H9 (cell line): Measurements from ENCODE around the gene FLNA. TPM values are rescaled to one million over a fixed set of nuclear protein-coding genes. Genes with fewer than 3 reads are reported as not detected.

Source experiments
- DNase-seq: peaks from one replicate; pipeline ENCODE4 v3.0.0-alpha.2; 2017
- H2AFZ ChIP-seq: one replicate; pipeline ENCODE4 v1.6.1; 2013; ENCODE audit warnings: mild to moderate bottlenecking, low read length, control low read depth, moderate library complexity
- H2AK5ac ChIP-seq: 2 replicates; pipeline ENCODE4 v1.6.1; 2013; ENCODE audit warnings: low read length, control low read depth, mixed read lengths; ENCODE audit not compliant: insufficient read length
- H2BK120ac ChIP-seq: one replicate; pipeline ENCODE4 v1.6.1; 2013; ENCODE audit warnings: low read depth, mild to moderate bottlenecking, low read length, control low read depth, inconsistent platforms; ENCODE audit not compliant: poor library complexity, severe bottlenecking
- H2BK12ac ChIP-seq: 2 replicates; pipeline ENCODE4 v1.6.1; 2013; ENCODE audit warnings: low read length, control low read depth, mixed read lengths, low read depth; ENCODE audit not compliant: insufficient read length
- H2BK15ac ChIP-seq: 2 replicates; pipeline ENCODE4 v1.6.1; 2013; ENCODE audit warnings: low read depth, low read length, control low read depth
- H2BK20ac ChIP-seq: one replicate; pipeline ENCODE4 v1.6.1; 2013; ENCODE audit warnings: low read depth, mild to moderate bottlenecking, low read length, control low read depth, inconsistent platforms; ENCODE audit not compliant: poor library complexity, severe bottlenecking
- H2BK5ac ChIP-seq: 2 replicates; pipeline ENCODE4 v1.6.1; 2013; ENCODE audit warnings: low read length, control low read depth, mixed read lengths; ENCODE audit not compliant: insufficient read length
- H3K14ac ChIP-seq: 2 replicates; pipeline ENCODE4 v1.6.1; 2013; ENCODE audit warnings: low read length, control low read depth; ENCODE audit not compliant: insufficient read depth
- H3K18ac ChIP-seq: 2 replicates; pipeline ENCODE4 v1.6.1; 2013; ENCODE audit warnings: low read depth, mild to moderate bottlenecking, mixed read lengths, low read length, control low read depth; ENCODE audit not compliant: insufficient read length
- H3K23ac ChIP-seq: 2 replicates; pipeline ENCODE4 v1.6.1; 2013; ENCODE audit warnings: low read length, control low read depth, mixed read lengths, low read depth; ENCODE audit not compliant: insufficient read length
- H3K23me2 ChIP-seq: 2 replicates; pipeline ENCODE4 v1.6.1; 2013; ENCODE audit warnings: low read depth, mild to moderate bottlenecking, mixed read lengths, low read length, control low read depth; ENCODE audit not compliant: insufficient read length, poor library complexity, severe bottlenecking
- H3K27ac ChIP-seq: 2 replicates; pipeline ENCODE4 v1.5.1; 2013; ENCODE audit warnings: low read length, control low read depth, mixed read lengths, low read depth; ENCODE audit not compliant: insufficient read length
- H3K27me3 ChIP-seq: 2 replicates; pipeline ENCODE4 v1.6.1; 2013; ENCODE audit warnings: low read length, control low read depth, inconsistent platforms; ENCODE audit not compliant: insufficient read depth
- H3K4ac ChIP-seq: 2 replicates; pipeline ENCODE4 v1.6.1; 2013; ENCODE audit warnings: low read depth, mild to moderate bottlenecking, control low read depth, inconsistent platforms, low read length, moderate library complexity
- H3K4me1 ChIP-seq: 2 replicates; pipeline ENCODE4 v1.6.1; 2013; ENCODE audit warnings: low read length, control low read depth, inconsistent platforms; ENCODE audit not compliant: insufficient read depth
- H3K4me2 ChIP-seq: 2 replicates; pipeline ENCODE4 v1.6.1; 2013; ENCODE audit warnings: low read length, control low read depth, mixed read lengths; ENCODE audit not compliant: insufficient read length, insufficient read depth
- H3K56ac ChIP-seq: 2 replicates; pipeline ENCODE4 v1.6.1; 2013; ENCODE audit warnings: low read depth, mild to moderate bottlenecking, mixed read lengths, low read length, control low read depth; ENCODE audit not compliant: insufficient read length
- H3K79me1 ChIP-seq: 2 replicates; pipeline ENCODE4 v1.6.1; 2013; ENCODE audit warnings: low read depth, mild to moderate bottlenecking, moderate library complexity, low read length, control low read depth, inconsistent platforms; ENCODE audit not compliant: insufficient read depth, poor library complexity, severe bottlenecking
- H3K79me2 ChIP-seq: 2 replicates; pipeline ENCODE4 v1.6.1; 2013; ENCODE audit warnings: low read length, control low read depth, inconsistent platforms; ENCODE audit not compliant: insufficient read depth
- H3K9ac ChIP-seq: 2 replicates; pipeline ENCODE4 v1.6.1; 2013; ENCODE audit warnings: low read length, control low read depth, mixed read lengths; ENCODE audit not compliant: insufficient read length; ENCODE audit errors: extremely low read depth
- H3K9me3 ChIP-seq: one replicate; pipeline ENCODE4 v1.6.1; 2013; ENCODE audit warnings: low read depth, low read length, inconsistent platforms; ENCODE audit not compliant: control insufficient read depth
- H3T11ph ChIP-seq: one replicate; pipeline ENCODE4 v1.6.1; 2013; ENCODE audit warnings: mild to moderate bottlenecking, low read length, control low read depth, inconsistent platforms
- H4K20me1 ChIP-seq: one replicate; pipeline ENCODE4 v1.6.1; 2013; ENCODE audit not compliant: control insufficient read depth, insufficient read length, insufficient read depth
- H4K5ac ChIP-seq: 2 replicates; pipeline ENCODE4 v1.6.1; 2013; ENCODE audit warnings: low read depth, mild to moderate bottlenecking, mixed read lengths, low read length, control low read depth; ENCODE audit not compliant: insufficient read length
- H4K8ac ChIP-seq: replicated peaks from 2 replicates; pipeline ENCODE4 v1.6.1; 2013; ENCODE audit warnings: low read length, control low read depth, mixed read lengths, low read depth; ENCODE audit not compliant: insufficient read length
- H4K91ac ChIP-seq: 2 replicates; pipeline ENCODE4 v1.6.1; 2013; ENCODE audit warnings: low read depth, mild to moderate bottlenecking, moderate library complexity, mixed read lengths, low read length, control low read depth; ENCODE audit not compliant: insufficient read length
- H3K27ac Mint-ChIP-seq, 3 experiments: 2 replicates in 2 of 3; 3 replicates in 1 of 3; pipeline ENCODE4 v1.8.0; 2020 to 2021; ENCODE audit warnings: mixed read lengths in 3 of 3, mild to moderate bottlenecking in 1 of 3, moderate library complexity in 1 of 3
- H3K27me3 Mint-ChIP-seq: 2 replicates; pipeline ENCODE4 v1.8.0; 2021; ENCODE audit warnings: low read depth, mild to moderate bottlenecking, moderate library complexity, mixed read lengths
- H3K36me3 Mint-ChIP-seq, 3 experiments: 2 replicates in 2 of 3; 3 replicates in 1 of 3; pipeline ENCODE4 v1.8.0; 2020 to 2021; ENCODE audit warnings: low read depth in 3 of 3, mixed read lengths in 3 of 3; ENCODE audit not compliant: insufficient read depth in 1 of 3
- H3K4me1 Mint-ChIP-seq, 2 experiments: 2 replicates each; pipeline ENCODE4 v1.8.0; 2020; ENCODE audit warnings: mixed read lengths in 2 of 2
- H3K4me3 Mint-ChIP-seq, 2 experiments: 2 replicates in 1 of 2; 3 replicates in 1 of 2; pipeline ENCODE4 v1.8.0; 2020 to 2021; ENCODE audit warnings: mild to moderate bottlenecking in 2 of 2, mixed read lengths in 2 of 2, moderate library complexity in 1 of 2
- H3K9me3 Mint-ChIP-seq, 2 experiments: 2 replicates in 1 of 2; 3 replicates in 1 of 2; pipeline ENCODE4 v1.8.0; 2020; ENCODE audit warnings: mild to moderate bottlenecking in 2 of 2, mixed read lengths in 2 of 2, moderate library complexity in 1 of 2
- WGBS: extraction: QIAGEN DNeasy Blood & Tissue Kit; methylation state at CpG from one replicate; pipeline ENCODE4 v1.1.7; 2013; ENCODE audit warnings: missing lambda C conversion rate, low lambda C conversion rate, mixed read lengths; ENCODE audit not compliant: insufficient read length; ENCODE audit errors: extremely low coverage; 5-methylcytosine and 5-hydroxymethylcytosine counted together
- total RNA-seq: library from RNA; stranded (reverse); gene quantifications from 2 replicates; pipeline ENCODE4 v1.2.1, GENCODE V29; 2021
- TF ChIP-seq, protein P1 (sequence below): fragments of 200-600 bp; sonication (generic); conservative IDR thresholded peaks from 3 replicates; pipeline ENCODE4 v1.8.0; 2021; ENCODE audit warnings: antibody characterized with exemption, mild to moderate bottlenecking

The FLNA gene
- total RNA-seq, 1 experiment from 2014 or later, result 957 TPM

DNA sequence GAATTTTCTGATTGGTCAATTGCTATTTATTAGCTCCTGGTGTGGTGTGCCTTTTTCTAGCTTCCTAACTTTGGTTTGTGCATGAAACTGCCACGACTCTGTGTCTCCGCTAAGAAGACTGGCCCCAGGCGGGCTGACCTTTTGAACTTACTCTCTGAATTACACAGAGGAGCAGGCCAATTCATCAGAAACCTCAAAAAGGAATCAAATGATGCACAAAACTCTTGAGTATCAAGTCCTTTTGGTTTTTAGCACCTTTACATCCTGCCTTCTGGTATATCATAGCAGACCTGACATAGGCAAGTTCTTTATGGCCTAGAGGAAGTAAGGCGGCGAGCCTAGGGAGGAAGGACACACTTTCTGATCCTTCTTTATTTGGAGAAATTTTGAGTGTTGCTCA is 61.3 kb downstream of the FLNA start:
- Histone ChIP-seq H3K27ac (no peak overlapping the region), H3K56ac (no peak overlapping the region), H3K27me3 (no peaks in the 10 kb centered on the region), H2BK5ac (no peak overlapping the region), H4K20me1 (no peaks in the 10 kb centered on the region), H2BK20ac (no peak overlapping the region), H3K79me2 (no peaks in the 10 kb centered on the region), H2AK5ac (no peak overlapping the region), H3T11ph (no peak overlapping the region), H2BK120ac (no peak overlapping the region), H2BK12ac (no peak overlapping the region), H4K5ac (no peak overlapping the region), H3K9ac (no peak overlapping the region), H3K9me3 (peaks cover 61% of the 10 kb centered on the region), H3K23me2 (no peaks in the 10 kb centered on the region), H3K23ac (no peak overlapping the region), H3K18ac (no peak overlapping the region), H2AFZ (no peak overlapping the region), H3K4me2 (no peak overlapping the region), H4K8ac (no peak overlapping the region), H3K79me1 (no peaks in the 10 kb centered on the region), H3K14ac (no peak overlapping the region), H4K91ac (no peak overlapping the region), H3K4ac (no peak overlapping the region), H3K4me1 (no peaks in the 10 kb centered on the region), H2BK15ac (no peak overlapping the region)
- Mint-ChIP-seq H3K36me3 (peaks cover 0 to 2% (median 0%) of the 10 kb centered on the region in 3 experiments; a peak in 2 of 7 replicates), H3K9me3 (peaks cover 75 to 83% of the 10 kb centered on the region in 2 experiments), H3K27ac (no peak overlapping the region), H3K4me3 (no peak overlapping the region), H3K27me3 (peaks cover 10% of the 10 kb centered on the region), H3K4me1 (peaks cover 2 to 10% of the 10 kb centered on the region in 2 experiments)
- DNase-seq, result no peak
- WGBS, result no CpG with 5 or more reads among the region's 5 CpGs
- TF ChIP-seq, protein P1, sequence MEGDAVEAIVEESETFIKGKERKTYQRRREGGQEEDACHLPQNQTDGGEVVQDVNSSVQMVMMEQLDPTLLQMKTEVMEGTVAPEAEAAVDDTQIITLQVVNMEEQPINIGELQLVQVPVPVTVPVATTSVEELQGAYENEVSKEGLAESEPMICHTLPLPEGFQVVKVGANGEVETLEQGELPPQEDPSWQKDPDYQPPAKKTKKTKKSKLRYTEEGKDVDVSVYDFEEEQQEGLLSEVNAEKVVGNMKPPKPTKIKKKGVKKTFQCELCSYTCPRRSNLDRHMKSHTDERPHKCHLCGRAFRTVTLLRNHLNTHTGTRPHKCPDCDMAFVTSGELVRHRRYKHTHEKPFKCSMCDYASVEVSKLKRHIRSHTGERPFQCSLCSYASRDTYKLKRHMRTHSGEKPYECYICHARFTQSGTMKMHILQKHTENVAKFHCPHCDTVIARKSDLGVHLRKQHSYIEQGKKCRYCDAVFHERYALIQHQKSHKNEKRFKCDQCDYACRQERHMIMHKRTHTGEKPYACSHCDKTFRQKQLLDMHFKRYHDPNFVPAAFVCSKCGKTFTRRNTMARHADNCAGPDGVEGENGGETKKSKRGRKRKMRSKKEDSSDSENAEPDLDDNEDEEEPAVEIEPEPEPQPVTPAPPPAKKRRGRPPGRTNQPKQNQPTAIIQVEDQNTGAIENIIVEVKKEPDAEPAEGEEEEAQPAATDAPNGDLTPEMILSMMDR, result no peak
